GM19351 (cell line): ENCODE measurements around the gene PARP11.

Experiments
- ATAC-seq: cut with Tn5 transposase; IDR thresholded peaks from one replicate; pipeline ENCODE4 v1.9.1; 2021; ENCODE audit warnings: mild to moderate bottlenecking, moderate library complexity; ENCODE audit not compliant: unreplicated experiment

The PARP11 gene

GRCh38 chr12:3775385-3776035 is 97.7 kb downstream of the PARP11 start:
- ATAC-seq, result no peak

- ATAC-seq, result no peak
These were observed 100.8 kb downstream of the PARP11 start for GRCh38 chr12:3772380-3772779.

DNA sequence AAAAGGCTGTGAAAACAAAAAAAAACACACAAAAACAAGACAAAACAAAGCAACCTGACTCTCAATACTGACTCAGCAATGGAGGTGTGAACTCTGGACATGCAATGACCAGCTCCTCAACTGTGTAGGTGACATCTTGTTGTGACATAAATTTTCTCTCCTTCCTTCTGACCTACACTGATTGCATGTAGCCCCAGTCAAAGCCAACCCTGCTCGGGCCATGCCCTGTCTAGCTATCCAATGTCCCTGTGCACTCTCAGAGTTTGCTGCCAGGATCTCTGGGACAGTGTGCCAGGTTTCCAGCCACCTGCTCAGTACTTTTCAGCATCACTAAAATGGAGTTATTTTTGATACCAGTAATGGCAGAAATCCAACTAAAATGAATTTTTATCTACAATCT is 101.3 kb downstream of the PARP11 start:
- no peak for ATAC-seq

DNA sequence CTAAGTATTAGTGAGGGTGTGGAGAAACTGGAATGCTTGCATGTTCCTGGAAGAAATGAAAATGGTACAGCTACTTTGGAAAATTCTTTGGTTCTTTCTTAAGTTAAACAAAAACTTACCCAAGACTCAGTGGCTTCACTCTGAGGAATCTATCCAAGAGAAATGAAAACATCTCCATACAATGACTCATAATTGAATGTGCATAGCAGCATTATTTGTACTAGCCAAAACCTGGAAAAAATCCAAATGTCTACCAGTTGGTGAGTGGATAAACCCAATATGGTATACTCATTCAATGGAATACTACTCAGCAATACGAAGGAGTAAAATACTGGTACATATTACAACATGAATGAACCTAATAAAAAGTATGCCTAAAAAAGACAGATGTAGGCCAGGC is 102.3 kb downstream of the PARP11 start:
- no peak for ATAC-seq

- ATAC-seq, result no peak
These were observed 104.2 kb downstream of the PARP11 start for GRCh38 chr12:3768911-3769447.

GRCh38 chr12:3761116-3761735 is 112.0 kb downstream of the PARP11 start:
- ATAC-seq, result no peak

DNA sequence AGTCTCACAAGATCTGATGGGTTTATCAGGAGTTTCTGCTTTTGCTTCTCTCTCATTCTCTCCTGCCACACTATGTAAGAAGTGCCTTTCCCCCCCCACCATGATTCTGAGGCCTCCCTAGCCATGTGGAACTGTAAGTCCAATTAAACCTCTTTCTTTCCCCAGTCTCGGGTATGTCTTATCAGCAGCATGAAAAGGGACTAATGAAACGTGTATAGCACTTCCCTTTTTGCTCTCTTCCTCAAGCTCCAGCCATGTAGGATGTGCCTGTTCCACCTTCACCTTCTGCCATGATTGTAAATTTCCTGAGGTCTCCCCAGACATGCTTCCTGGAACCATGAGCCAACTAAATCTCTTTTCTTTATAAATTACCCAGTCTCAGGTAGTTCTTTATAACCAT is 113.3 kb downstream of the PARP11 start:
- ATAC-seq, result no peak
